Smooth muscle cell of the brain vasculature (primary cell): ENCODE results near the gene ZNF26.
"Not testable (repeated sequence)": the region's sequence is repeated elsewhere in the genome, so short reads cannot be mapped to it uniquely, and the experiment has no call there.

Experiments
- DNase-seq: peaks from one replicate; pipeline ENCODE4 v3.0.0-alpha.2; 2012; ENCODE audit warnings: low read depth, low spot score

The ZNF26 gene, protein sequence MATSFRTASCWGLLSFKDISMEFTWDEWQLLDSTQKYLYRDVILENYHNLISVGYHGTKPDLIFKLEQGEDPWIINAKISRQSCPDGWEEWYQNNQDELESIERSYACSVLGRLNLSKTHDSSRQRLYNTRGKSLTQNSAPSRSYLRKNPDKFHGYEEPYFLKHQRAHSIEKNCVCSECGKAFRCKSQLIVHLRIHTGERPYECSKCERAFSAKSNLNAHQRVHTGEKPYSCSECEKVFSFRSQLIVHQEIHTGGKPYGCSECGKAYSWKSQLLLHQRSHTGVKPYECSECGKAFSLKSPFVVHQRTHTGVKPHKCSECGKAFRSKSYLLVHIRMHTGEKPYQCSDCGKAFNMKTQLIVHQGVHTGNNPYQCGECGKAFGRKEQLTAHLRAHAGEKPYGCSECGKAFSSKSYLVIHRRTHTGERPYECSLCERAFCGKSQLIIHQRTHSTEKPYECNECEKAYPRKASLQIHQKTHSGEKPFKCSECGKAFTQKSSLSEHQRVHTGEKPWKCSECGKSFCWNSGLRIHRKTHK

DNA sequence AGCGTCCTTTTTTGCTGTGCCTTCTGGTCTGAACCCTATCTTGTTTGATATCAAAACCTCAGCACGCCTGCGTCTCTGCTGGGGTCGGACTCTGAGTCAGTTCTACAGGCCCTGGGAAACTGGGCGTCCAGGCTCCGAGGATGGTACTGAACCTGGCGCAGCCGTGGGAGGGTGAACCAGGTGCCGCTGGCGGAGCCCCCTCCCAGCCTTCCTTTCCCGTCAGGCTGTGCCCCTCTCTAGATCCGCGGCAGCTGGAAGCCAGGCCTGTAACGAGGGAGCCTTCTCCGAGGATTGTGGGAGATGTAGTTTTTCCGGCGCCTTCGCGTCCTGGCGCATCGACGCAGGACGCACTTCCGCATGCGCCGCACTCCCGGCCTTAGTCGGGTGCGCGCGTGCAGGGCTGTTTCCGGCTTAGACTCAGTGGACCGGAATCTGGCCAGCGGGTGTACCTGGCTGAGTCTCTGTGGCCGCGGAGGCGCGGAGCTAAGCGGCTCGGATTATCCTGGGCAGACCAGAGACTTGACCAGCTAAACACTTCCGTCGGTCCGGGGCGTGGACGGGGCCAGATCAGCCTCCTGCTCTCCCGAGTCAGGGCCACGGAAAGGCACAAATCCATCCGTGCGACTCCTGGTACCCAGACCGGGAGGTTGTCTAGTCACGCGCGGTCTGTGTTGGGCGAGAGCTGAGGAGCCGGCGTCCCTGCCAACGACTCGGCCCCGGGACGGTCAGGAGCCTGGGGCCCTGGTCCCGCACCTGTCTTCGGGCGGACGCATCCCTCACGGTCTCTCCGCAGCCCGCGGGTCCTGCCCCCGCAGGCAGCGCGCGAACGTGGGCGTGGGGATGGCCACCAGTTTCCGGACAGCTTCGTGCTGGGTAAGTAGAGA lies at the start of gene ZNF26:
Gene ZNF26, plus strand, starts transcription at position 367 of the 884 bp plus-strand sequence. Its CDS starts 474 bp downstream, at position 841.
- peak; percentile 71 for DNase-seq

DNA sequence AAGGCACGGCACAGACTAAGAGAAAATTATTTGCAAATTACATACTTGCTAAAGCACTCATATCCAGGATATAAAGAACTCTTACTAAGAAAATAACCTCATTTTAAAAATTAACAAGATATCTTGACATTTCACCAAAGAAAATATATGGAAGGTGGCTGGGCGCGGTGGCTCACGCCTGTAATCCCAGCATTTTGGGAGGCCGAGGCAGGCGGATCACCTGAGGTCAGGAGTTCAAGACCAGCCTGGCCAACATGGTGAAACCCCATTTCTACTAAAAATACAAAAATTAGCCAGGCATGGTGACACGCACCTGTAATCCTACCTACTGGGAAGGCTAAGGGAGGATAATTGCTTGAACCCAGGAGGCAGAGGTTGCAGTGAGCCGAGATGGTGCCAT lies 49.2 kb upstream of the ZNF26 start:
- not testable (repeated sequence) for DNase-seq

DNA sequence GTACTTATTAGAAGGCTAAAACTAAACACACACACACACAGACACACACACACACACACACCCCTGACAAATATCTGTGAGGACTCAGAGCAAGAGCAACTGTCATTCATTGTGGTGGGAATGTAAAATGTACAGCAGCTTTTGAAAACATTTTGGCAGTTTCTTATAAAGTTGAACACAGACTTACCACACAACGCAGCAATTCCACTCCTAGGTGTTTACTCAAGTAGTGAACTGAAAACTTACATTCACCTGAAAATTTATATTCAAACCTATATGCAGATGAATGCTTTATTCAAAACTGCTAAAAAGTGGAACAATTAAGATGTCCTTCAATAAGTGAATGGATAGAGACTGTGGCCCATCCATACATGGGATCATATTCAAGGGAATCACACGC lies 48.7 kb upstream of the ZNF26 start:
- no peak for DNase-seq

DNA sequence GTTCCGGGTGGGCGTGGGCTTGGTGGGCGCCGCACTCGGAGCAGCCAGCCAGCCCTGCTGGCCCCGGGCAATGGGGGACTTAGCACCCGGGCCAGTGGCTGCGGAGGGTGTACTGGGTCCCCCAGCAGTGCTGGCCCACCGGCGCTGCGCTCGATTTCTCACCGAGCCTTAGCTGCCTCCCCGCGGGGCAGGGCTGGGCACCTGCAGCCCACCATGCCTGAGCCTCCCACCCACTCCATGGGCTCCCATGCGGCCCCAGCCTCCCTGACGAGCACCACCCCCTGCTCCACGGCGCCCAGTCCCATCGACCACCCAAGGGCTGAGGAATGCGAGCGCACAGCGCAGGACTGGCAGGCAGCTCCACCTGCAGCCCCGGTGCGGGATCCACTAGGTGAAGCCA lies 47.4 kb upstream of the ZNF26 start:
- DNase-seq = not testable (repeated sequence)

DNA sequence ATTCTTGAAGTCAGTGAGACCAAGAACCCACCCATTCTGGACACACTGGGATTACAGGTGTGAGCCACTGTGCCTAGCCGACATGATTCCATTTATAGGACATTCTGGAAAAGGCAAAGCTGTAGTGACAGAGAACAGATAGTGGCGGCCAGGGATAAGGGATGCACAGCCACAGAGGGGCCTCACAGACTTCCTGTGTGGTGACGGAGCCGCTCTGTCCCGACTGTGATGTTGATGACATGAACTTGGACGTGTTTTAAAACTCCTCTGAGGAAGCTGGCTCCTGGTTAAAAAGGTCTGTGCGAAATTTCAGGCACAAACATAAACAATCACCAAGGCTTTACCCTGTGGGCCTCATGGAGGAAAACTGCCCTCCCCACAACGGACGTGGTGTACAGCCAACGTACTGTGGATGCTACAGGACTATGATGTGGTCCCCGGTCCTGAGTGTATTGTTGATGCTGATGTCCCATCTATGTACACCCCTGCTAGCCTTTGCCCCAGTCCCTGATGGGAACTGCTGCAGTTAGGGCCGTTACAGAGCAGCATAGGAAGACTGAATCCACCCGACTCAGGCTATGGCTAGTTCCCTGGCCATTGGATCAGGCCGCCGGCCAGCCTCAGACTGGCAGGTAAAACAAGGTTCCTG lies 46.0 kb upstream of the ZNF26 start:
- no peak for DNase-seq

DNA sequence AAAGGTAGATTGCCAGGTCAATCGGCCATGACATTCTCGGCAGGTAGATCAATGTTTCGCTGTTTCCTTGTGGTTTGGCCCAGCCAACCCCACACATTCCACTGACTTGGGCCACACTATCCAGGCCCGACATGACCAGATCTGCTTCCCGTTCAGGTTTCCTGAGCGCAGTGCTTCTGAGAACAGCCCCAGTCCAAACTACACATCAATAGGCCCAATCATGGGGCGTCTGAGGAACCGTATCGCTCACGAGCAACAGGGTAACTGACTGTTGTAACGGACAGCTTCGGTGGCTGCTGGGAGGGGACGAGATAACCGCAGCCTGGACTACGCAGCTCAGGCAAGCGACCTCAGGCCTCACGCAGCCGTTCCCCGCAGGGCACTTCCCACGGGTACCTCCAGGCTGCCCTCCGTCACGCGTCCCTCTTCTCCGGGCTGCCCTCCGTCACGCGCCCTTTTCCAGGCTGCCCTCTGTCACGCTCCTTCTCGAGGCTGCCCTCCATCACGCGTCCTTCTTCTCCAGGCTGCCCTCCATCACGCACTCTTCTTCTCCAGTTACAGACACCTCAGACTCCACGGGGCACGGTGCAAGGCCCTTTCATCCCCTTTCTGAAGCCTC lies 44.7 kb upstream of the ZNF26 start:
- DNase-seq = no peak

DNA sequence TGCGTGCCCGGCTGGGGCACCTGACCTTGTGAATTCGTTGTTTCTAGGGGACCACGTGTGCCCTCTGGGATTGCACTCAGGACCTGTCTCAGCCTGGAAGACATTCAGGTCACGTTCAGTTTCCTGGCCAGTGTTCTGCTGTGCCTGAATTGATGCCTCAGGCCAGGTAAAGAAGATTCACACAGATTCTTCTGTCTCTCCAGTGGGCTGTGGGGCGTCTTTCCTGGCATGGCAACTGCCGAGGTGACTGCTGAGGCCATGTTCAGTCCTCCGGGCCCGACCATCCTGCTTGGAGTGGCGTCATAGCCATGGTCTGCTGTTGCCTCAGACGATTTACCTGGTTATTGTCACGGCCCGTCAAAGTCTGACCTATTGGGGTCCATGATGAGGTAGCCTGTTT lies 43.6 kb upstream of the ZNF26 start:
- DNase-seq = no peak

DNA sequence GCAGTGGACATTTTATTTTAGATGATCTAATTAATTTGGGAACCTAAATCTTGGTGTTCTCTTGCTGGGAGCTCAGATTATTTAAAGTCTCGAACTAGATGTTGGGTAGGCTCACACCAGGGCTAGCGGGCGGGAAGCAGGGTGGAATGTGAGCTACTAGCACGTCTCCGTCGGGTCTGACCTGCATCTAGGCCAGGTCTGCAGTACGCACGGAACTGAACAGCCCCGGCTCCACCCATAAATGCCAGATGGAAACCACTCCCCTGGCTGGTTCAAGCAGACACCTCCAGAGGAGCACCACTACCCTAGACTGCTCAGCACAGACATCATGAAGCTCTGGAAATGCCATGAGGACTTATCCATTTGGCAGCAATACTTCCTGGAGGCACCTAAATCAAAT lies 40.4 kb upstream of the ZNF26 start:
- DNase-seq = no peak

DNA sequence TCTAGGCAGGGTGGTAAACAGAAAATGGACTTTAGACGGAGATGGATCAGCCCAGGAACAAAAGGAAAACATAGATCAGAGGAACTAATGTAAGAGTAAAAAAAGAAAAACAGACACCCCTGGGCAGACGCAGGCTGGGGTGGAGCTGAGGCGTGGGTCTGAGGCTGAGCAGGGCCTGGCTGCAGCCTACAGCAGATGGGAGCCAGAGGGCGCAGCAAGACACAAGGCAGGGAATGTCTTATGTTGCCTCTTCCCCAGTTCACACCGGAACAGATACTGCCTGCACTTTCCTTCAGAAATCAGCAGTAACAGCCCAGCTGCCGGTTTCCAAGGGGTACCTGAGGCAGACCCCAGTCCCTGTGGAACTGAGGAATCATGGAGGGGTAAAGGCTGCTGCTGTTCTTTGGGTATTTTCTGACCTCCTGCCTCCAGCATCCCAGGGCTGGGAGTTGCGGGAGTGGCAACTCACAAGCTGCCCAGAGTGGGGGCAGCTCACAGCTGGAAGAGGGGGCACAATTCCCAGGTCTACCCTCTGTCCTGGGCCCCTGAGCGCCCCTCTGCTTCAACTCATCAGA lies 39.8 kb upstream of the ZNF26 start:
- DNase-seq = no peak

DNA sequence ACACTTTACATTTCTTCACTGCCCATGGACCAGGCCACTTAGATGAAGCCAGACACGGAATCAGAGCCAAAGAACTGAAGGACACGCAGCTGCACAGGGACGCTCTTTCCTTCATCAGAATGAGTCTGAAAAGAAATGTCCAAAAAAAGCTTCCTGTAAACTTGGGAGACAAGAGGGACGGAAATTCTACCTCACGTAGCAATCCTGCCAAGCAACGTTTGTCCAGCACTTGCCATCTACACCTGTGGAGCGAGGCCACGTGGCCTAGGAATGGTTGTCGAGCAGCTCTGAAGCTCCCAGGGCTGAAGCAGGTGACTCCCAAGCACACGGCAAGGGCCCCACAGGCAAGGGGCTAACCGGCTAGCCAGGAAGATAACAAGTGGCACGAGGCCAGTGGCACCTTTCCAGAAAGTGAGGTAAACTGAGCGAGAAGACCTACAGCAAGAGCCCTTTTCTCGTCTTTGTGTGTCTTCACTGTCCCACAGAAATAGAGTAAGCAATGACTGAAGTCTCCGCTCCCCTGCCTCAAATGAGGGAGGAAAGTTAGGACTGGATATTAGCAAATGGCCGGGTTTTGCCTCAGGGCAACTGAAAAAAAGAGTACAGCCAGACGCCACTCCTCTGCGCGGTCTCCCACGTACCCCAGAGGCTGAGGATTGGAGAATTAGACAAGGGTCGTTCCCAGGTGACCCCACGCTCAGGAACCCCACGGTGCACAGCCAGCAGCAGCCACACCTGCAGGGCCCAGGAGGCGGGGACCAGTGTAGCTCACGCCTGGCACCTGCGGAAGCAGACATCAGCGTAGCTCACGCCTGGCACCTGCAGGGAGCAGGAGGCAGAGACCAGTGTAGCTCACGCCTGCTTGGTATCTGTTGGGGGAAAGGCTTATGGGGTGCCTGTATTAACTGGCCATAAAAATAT lies 37.8 kb upstream of the ZNF26 start:
- DNase-seq = no peak

DNA sequence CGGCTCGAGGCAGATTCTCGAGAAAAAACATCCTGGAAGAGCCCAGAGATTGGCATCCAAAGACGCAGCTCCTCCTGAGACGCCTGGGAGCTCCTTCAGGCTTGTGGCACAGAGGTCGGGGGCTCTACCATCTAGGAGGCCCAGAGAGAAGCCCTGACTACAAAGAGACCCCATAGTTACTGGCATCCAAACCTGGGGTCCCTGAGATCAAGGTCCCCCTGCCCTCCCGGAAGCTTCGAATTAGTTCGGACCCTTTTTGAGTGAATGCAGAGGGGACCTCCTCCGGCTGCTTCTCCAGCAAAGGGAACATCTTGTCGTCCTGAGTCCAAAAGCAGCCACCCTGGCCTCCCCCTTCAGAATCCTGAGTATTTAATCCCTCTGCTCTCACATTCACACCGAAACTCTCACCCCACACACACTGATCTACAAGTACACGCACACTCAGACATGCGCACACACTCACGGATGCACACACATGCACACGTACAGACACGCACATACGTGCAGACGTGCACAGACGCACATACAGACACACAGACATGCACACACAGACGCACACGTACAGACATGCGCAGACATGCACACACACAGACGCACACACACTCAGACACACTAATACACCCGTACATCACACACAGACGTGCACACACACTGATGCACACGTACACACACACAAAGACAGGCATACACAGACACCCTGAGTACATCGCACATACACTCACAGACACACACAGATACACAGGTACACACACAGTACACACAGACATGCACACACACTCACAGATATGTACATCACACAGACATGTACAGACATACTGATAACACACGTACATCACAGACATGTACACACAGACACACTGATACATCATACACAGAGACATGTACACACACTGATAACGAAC lies 36.0 kb upstream of the ZNF26 start:
- DNase-seq = no peak

DNA sequence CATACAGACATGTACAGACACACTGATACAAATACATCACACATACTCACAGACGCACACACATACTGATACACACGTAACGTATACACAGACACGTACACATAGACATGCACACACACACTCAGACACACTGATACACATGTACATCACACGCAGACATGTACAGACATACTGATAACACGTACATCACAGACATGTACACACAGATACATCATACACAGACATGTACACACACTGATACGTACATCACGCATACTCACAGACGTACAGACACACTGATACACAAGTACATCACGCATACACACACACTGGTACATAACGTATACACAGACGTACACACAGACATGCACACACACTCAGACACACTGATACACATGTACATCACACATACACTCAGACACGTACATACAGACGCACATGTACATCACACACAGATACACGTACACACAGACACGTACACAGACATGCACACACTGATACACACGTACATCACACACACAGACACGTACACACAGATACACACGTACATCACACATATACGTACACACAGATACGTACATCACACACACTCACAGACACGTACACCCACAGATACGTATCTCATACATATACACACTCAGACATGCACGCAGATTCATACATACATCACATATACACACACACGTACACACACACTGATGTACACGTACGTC lies 35.2 kb upstream of the ZNF26 start:
- DNase-seq = no peak

DNA sequence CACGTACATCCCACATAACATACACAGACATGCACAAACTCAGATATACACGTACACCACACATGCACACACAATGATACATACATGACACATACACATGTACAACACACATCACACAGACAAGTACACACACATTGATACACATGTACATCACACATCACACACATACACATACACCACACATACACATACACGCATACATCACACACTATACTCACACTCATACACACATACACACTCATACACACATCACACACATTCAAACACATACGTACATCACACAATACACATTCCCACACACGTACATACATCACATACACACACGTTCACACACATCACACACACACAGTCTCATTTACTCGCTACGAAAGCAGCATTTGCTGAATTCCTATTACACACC lies 34.5 kb upstream of the ZNF26 start:
- DNase-seq = no peak

DNA sequence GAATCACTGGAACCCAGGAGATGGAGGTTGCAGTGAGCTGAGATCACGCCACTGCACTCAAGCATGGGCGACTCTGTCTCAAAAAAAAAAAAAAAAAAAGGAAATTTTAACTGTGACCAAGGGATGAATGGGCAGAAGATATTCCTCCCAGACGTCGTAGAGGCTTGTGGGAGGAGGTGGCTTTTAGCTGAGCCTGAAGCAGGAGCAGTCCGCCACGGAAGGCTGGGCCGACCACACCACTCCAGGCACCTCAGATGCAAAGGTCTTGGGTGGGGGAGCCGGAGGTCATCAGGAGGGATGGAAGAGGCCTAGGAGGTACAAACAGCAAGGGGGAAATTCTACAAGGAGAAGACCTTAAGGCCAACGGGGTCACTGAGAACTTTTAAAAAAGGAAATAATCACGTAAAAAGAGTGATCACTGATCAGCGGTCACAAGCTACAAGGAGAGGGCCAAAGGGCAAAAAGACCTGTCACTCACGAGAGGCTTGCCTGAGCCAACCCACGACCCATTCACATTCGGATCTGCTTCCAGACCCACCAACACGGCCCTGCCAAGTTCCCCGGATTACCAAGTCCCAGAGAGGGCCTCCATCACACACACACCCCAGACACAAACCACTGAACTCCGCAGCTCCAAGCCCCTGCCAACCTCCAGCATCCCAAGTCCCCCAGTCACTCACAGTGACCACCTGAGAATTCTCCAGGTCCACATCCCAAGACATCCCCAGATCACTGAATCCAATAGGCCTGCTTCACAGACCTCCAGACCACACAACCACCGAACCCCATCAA lies 33.6 kb upstream of the ZNF26 start:
- DNase-seq = no peak

DNA sequence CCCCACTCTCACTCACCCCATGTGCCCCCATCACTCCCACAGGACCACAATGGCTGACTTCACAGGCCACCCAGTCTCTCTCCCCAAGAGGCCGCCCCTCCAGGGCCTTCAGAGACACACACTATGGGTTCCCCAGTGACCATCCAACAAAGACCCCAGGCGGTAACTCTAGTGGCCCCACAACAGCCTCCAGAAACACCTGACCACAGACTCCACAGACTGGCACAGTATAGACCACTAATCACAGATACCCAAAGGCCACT lies 33.1 kb upstream of the ZNF26 start:
- no peak for DNase-seq

DNA sequence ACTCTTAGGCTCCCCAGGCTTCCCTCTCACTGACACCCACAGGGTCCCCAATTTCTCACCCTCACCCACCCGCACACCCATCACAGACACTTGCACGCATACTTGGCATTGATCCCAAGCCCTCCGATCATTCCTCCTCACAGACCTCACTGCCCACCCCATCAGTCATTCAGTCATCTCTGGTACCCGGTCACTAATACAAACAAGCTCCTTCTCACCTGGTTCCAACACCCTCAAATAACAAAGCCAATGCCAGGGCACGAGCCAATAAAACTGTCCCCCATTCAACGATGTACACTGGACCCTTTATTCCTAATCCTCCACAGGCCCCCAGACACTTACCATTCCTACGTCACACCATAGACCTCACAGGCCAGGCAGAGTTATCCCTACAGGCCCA lies 32.4 kb upstream of the ZNF26 start:
- DNase-seq = no peak

DNA sequence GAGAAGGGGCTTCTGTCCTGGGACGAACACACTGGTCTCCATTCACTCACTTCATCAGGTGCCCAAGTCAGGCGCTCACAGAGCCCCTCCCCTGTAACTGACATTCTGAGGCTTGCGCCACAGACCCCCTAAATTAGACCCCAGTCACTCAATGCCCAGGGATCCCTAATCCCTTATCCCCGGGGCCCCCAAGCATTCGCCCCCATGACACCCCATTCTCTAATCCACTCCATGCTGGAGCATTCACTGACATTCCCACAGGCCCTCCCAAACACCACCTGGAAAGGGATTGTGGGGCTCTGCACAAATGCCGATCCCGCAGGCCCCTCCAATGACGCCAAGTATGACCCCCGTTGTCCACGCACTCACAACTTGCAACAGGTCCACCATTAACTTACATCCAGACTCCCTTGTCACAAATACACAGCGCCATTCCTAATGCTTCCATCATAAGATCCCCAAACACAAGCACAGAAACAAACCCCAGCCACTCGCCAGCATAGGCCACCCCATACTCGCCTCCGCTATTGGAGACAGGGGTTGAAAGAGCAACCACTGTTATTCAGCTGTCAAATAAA lies 31.6 kb upstream of the ZNF26 start:
- DNase-seq = no peak
